ENCODE results near the gene RIMKLA. TPM values are rescaled to one million over a fixed set of nuclear protein-coding genes. Genes with fewer than 3 reads are reported as not detected.

Gene RIMKLA, protein sequence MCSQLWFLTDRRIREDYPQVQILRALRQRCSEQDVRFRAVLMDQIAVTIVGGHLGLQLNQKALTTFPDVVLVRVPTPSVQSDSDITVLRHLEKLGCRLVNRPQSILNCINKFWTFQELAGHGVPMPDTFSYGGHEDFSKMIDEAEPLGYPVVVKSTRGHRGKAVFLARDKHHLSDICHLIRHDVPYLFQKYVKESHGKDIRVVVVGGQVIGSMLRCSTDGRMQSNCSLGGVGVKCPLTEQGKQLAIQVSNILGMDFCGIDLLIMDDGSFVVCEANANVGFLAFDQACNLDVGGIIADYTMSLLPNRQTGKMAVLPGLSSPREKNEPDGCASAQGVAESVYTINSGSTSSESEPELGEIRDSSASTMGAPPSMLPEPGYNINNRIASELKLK
- 10 to 100 TPM; 13.9 to 24.2 TPM for total RNA-seq
- long read RNA-seq, full-length matches to known transcripts, result 54 of 68 reads
- long read RNA-seq, partial matches to known transcripts, result 5 of 68 reads
- long read RNA-seq, other reads (novel, unspliced or antisense), result 9 of 68 reads

DNA sequence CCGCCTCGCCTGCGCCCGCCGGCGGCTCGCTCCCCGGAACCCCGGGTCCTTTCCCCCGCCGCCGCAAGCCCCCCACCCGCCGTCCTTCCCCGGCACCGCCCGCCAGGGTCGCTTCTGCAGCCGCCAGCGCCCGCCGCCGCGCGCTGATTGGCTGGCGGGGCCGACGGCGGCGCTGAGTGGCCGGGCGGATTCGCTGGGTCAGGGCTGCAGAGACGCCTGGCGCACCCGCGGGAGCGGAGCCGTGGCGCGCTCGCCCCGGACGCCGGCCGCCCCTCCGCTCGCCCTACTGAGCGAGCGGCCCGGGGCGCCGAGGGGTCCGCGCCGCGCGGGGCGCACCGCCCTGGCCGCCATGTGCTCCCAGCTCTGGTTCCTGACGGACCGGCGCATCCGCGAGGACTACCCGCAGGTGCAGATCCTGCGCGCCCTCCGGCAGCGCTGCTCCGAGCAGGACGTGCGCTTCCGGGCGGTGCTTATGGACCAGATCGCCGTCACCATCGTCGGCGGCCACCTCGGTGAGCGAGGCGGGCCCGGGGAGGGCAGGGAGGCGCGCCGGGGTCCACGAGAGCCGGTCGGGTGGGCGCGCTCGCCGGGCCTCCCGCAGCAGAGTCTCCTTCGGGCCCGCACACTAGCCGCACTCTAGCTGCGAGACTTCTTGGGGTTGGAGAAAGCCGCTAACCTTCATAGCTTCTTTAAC, at the start of gene RIMKLA:
Gene RIMKLA, plus strand, starts transcription at position 207 of the 694 bp plus-strand sequence. Its CDS starts 143 bp downstream, at position 350.
- intact Hi-C loops (cut with DNase I, micrococcal nuclease), result no loop called here
- peak; percentile 92 for ATAC-seq
- DNase-seq, result peak; percentile 56 to 65

DNA sequence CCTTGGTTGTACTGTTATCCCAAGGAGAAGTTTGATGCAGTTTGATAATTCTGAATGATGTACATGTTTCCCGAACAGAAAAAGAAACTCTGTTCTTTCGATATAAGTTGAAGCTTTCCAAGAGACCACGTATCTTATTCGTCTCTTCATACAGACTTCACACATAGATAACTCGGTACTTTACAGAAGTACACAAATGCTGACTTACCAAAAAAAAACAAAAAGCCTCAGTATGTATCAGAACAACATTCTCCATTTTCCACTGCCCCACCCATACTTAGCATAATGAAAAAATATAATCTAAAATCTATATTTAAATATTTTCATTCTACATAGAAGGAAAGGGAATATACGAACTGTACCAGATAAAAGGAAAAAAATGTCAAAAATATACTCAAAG, 47.7 kb upstream of the RIMKLA start:
- intact Hi-C loops (cut with DNase I, micrococcal nuclease), result loop anchor here in 1 of 2 donors (10.0 kb wide), 1 partner anchor 122 kb away; the partner anchor contains the start of genes PPCS and ZMYND12
- ATAC-seq, result no peak
- no peak for DNase-seq

DNA sequence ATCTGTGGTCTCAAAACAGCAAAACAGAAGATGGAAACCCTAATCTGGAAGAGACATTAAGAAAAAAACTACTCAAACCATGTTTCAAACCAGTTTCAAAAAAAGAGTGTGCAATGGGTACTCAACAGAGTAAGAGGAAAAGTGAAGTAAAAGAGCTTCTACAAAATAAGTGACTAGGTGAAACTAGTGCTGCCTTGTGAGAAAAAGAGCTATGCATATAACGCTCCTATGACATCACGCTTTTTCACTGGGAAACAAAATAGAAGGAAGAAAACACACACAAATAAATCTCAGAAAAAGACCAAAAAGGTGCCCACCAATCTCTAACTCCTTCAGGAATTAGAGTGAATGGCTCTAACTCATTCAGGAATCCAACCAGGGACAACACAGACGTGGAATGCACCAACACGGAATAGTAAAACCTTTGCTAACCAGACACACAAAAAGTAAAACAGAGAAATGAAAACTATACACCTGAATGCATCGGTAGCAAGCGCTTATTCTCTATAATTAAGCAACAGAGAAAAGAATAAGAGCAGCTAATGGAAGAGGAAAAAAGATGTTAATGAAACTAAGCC, 46.8 kb upstream of the RIMKLA start:
- DNase-seq (no peak), ATAC-seq (no peak)
- intact Hi-C loops (cut with DNase I, micrococcal nuclease), result loop anchor here in 1 of 2 donors (10.0 kb wide), 1 partner anchor 121 kb away; the partner anchor contains the start of genes PPCS and ZMYND12

DNA sequence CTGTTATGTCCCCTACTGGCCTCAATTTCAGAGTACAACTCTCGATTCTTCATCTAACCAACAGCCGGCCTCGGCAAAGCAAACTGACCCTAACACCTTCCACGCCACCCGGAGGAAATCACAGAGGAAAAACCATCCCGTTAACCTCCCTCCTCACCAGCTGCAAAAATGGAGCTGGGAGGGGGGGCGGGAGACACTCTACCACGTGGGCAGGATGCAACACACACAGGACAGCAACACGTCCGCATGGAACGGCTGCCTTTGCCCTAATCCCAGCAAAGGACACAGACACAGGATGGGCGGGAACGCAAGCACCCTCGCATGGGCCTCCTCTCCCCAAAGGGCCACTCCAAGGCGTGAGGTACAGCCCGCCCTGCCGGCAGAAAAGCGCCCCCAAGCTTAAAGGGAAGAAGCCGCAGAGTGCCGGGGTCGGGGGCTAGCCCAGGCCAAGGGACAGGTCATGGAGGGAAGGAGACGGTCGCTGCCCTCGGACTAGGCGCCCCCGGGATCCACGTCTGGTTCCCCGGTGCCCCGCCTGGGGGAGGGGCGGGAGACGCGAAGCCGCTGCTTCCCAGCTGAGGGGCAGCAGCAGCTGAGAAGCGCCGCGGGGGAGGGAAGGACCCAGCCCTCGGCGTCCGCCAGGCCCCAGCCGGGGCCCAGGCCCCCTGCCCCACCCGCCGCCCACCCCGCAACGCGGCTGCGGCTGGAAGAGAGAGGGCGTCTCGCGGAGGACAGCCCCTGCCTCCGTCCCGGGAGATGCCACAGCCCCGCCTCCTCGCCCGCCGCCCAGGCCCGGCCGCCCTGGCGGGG, 46.1 kb upstream of the RIMKLA start:
- ATAC-seq, result peak; percentile 51
- intact Hi-C loops (cut with DNase I, micrococcal nuclease), result loop anchor here in 1 of 2 donors (10.0 kb wide), 1 partner anchor 120 kb away; the partner anchor contains the start of genes PPCS and ZMYND12

DNA sequence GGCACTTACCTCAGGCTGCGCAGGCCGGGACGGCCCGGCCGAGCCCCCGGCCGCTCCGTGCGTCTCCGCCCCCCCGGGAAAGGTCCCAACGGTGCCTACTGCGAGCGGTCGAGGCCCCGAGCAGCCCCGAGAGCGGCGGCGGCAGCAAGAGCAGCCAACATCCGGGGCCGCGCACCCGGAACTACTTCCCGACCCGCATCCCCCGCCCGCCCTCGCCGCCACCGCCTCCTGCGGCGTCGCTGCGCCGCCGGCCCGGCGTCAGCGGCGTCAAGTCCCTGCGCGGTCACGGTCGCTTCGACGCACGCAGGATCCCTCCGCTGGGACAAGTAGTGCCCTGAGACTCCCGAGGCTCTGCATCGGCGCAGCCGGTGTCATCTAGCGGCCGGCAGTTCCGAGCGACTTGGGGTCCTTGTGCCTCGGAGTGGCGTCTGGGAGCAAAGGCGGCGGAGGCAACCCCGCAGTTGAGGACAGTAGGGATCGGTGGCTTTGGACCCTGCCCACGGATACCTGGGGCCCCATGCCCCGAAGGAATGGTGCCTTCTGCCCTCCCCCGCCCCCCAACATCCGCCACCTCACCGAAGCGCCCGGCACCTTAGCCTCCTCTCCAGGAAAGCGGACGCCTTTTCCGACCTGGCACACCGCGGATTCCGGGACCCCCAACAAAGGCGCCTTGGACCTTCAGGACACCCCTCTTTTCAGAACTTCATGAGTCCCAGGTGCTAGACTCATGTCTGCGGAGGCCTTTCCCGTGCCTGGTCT, 45.4 kb upstream of the RIMKLA start, which contains the start of gene FOXJ3:
Gene FOXJ3, minus strand, starts transcription at position 186 of the 759 bp plus-strand sequence. CDS start 24,142 bp downstream, outside the sequence.
- DNase-seq, result peak; percentile 89 to 96
- intact Hi-C loops (cut with DNase I, micrococcal nuclease), result loop anchor here in 1 of 2 donors (10.0 kb wide), 1 partner anchor 120 kb away; the partner anchor contains the start of genes PPCS and ZMYND12
- peak; percentile 90 for ATAC-seq

More for the DNA sequence above, 46.1 kb upstream of the RIMKLA start:
- peak; percentile 60 to 61 for DNase-seq

DNA sequence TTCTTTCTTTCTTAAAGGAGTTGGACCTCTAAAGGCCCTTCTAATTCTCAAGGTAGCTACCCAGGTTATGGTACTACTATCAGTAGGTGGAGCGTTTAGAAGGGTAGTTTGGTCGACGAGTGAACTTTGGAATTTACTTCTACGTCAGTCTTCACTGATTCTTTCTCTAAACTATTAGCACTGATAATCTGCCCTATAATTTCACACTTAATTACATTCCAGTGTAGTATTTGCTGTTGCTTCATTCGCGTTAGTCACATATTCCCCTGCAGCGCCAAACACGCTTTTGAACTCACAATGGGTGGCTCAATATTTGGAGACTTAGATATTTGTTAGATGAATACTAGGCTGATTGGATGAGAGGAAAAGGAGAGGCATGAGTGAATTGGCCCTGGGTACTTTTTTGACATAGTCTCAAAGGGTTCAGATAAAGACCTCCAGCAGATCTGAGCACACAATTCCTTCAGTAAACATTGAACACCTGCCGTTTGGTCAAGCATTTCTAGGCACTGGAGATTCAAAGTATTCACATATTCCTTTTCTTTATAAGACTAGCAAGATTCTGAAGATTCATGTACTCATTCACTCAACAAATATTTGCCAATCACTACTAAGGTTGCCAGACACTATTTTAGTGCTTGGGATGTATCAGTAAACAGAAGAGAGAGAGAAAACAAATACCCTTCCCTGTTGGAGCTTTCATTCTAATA, 44.6 kb upstream of the RIMKLA start:
- ATAC-seq (peak; percentile 54), DNase-seq (no peak)
- intact Hi-C loops (cut with DNase I, micrococcal nuclease), result loop anchor here in 1 of 2 donors (10.0 kb wide), 1 partner anchor 119 kb away; the partner anchor contains the start of genes PPCS and ZMYND12

DNA sequence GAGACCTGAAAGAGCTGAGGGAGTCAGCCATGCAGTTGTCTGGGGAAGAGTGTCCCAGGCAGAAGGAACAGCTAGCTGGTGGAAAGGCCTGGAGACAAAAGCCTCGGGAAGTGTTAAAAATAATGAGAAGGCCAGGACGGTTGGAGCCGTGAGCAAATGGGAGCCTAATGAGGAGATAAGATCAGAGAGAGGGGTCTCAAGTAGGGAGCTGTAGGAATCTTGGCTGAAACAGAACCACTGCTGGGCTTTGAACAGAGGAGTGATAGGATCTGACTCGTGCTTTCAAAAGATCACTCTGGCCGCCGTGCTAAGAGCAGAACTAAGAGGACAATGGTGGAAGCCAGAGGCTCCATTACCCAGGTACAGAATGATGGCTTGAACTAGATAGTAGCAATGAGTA, 43.6 kb upstream of the RIMKLA start:
- DNase-seq (no peak), ATAC-seq (no peak)
- intact Hi-C loops (cut with DNase I, micrococcal nuclease), result loop anchor here in 1 of 2 donors (10.0 kb wide), 1 partner anchor 118 kb away; the partner anchor contains the start of genes PPCS and ZMYND12

DNA sequence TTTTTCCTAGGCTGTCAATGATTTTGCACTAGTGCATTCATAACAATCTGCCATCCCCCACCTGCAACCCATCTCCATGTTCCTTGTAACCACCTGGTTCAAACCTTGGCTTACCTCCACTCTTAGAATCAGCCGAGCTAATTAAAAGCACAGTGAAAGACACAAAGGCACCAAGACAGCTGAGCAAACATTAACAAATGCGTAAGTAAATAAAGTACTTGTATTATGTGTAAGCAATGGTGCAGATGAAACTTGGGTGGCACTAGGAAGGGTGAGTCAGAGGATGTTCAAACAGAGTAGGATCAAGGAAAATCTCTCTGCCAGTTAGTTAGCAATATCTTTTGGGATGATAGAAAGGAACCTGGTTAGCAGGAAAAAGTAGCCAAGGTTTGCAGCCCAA, 40.5 kb upstream of the RIMKLA start:
- peak; percentile 82 for ATAC-seq
- intact Hi-C loops (cut with DNase I, micrococcal nuclease), result no loop called here
- peak in 1 of 2 donors; percentile 49 for DNase-seq

DNA sequence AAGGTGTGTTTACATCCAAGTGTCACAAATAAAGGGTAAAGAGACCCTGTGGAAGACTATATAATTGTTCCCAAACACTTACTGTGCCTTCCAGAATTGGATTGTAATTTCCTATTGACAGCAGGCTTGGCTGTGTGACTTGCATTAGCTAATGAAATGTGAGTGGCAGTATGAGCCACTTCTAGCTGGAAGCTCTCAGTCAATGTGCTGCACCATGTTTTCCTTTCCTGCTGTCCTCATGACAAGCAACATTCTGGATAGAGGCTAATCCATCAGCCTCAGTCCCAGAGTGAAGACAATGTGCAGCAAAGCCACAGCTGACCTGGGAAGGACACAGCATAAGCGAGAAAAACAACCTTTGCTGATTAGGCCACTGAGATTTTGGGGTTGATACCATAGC, 39.7 kb upstream of the RIMKLA start:
- no peak for ATAC-seq
- intact Hi-C loops (cut with DNase I, micrococcal nuclease), result no loop called here
- no peak for DNase-seq

DNA sequence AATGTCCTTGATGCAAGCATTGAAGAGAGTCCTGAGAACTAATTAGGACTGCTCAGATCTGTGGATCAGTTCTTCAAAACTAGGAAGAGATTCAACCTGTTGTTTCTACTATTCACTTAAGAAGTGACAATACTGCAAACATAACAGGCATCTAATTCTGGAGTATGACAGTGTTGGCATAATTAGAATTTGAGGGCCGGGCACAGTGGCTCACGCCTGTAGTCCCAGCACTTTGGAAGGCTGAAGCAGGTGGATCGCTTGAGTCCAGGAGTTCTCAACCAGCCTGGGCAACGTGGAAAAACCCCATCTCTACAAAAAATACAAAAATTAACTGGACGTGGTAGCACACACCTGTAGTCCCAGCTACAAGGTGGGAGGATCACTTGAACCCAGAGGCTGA, 37.5 kb upstream of the RIMKLA start:
- intact Hi-C loops (cut with DNase I, micrococcal nuclease), result no loop called here
- ATAC-seq (no peak), DNase-seq (no peak)

DNA sequence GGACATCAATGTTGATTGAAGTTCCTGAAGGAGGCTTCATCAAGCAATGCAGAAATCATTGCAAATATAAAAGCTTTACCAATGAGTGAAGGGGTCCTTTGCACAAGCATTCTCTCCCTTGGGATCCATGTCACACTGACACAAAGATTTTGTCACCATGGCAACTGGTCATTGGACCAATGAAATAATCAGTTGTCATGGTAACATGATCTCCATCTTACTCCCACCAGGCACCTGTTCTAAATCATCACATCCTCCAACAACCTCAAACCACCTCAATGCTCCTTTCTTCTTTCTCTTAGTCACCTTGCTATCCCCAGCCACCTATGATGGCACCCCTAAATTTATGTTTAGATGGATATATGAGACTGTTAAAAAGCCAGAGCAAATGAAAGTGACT, 32.1 kb upstream of the RIMKLA start:
- intact Hi-C loops (cut with DNase I, micrococcal nuclease), result no loop called here
- no peak for DNase-seq
- ATAC-seq, result no peak

DNA sequence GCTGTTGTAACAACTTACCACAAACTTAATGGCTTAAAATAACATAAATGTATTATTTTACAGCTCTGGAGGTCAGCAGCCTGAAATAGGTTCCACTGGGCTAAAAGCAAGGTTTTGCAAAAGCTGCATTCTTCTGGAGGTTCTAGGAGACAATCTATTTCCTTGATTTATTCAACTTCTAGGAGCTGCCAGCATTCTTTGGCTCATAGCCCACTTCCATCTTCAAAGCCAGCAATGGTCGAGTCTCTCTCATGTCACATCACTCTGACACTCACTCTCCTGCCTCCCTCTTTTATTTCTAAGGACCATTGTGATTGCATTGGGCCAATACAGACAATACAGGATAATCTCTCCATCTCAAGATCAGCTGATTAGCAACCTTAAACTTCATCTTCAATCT, 30.5 kb upstream of the RIMKLA start:
- no peak for ATAC-seq
- DNase-seq, result no peak
- intact Hi-C loops (cut with DNase I, micrococcal nuclease), result no loop called here

DNA sequence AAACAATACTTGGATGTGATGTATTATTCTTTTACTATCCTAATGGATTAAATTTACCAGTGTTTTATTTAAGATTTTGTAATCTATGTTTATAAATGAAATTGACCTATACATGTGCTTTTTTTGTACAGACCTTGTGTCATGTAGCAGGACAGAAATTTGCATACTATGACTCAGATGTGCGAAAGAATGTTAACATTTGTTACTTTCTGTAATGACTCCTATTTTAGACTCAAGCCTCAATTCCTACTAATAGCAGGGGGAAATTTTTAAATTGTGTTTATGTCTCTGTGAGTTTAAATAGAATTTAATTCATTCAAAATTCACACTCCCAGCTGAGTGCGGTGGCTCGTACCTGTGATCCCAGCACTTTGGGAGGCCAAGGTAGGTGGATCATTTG, 21.8 kb upstream of the RIMKLA start:
- intact Hi-C loops (cut with DNase I, micrococcal nuclease), result no loop called here
- DNase-seq, result no peak
- no peak for ATAC-seq

DNA sequence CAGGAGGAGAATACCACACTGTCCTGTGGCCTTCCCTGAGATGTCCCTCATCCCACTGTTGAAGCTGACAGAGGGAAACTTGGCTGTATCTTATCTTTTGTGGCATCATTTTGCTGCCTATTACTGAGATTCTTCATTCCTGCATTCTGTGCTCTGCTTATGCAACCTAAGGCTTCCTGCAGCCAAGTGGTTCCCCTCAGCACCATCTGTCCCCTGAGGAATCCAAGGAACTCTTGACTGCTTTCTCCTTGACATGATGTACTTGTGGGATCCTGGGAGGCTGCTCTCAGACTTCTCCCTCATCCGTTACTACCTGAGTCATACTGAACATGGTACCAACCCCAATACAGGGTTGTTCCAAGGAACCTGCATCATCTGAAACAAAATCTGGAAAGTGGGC, 21.1 kb upstream of the RIMKLA start:
- intact Hi-C loops (cut with DNase I, micrococcal nuclease), result no loop called here
- no peak for ATAC-seq
- DNase-seq, result no peak

DNA sequence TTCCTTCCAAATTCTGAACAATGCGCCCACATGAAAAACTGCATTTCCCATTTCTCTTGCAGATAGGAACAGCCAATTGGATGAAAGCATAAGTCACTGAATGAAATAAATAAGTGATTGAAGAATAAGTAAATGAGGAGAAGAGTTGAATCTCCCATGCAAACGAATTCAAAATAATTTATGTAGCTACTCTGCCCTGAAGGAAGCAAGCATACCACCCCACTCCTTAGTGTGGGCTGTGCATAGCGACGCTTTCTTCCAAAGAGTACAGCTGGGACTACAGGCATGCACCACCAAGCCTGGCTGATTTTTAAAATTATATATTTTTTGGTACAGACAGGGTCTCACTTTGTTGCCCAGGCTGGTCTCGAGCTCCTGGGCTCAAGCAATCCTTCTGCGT, 16.5 kb upstream of the RIMKLA start:
- ATAC-seq, result no peak

DNA sequence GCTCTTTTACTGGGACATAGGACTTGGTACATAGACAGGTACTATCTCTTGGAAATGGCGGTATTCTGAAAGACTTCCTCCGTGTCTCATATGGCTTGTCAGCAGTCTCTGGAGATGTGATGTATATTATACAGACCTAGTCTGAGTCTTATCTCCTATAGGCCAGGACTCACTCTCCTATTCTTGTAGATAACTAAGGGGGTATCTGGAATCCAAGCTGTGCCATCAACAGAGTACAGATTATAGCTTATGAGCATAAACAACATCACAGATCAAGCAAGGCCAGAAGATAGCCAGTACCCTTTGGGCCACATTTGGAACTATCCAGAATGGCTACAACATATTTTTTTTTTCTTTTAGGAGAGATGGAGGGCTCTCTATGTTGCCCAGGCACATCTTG, 16.1 kb upstream of the RIMKLA start:
- DNase-seq (no peak), ATAC-seq (no peak)
- intact Hi-C loops (cut with DNase I, micrococcal nuclease), result no loop called here

More for the DNA sequence above, 16.5 kb upstream of the RIMKLA start:
- intact Hi-C loops (cut with DNase I, micrococcal nuclease), result no loop called here
- no peak for DNase-seq

DNA sequence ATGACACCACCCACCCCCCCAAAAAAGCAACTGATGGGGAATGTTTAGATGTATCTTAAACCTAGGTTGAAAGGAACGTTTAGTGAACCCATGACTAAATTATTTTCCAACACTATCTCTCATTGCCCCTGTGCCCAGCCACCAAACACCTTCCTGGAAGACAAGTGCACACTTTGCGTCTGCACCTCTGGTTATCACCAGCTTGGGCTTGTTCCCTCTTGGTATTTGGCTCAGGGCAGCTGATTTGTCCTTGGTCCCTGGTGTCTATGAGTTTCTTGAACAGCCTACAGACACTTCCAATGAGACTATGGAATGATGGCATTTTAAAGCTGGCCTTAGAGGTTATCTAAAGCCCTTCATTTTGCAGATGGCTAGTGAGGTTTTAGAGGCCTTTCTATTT, 15.5 kb upstream of the RIMKLA start:
- intact Hi-C loops (cut with DNase I, micrococcal nuclease), result no loop called here
- no peak for DNase-seq
- no peak for ATAC-seq
